ENCODE results near the gene PRKCZ. TPM values are rescaled to one million over a fixed set of nuclear protein-coding genes. Genes with fewer than 3 reads are reported as not detected.

Gene PRKCZ
- total and polyA plus RNA-seq, 9 of the 15 experiments (the other 6 are each of a cell fraction or from before 2014, with no cell fraction given) = 0.07 to 3.1 (median 1.3) TPM

GRCh38 chr1:2134266-2134620 is 84.0 kb downstream of the PRKCZ start (continued):
- TF ChIP-seq ELF4 (CRISPR knock-in tag; IDR thresholded peaks at IDR 0.05) (no peak), HDAC8 (tag; IDR thresholded peaks at IDR 0.05) (no peak), ZNF444 (CRISPR knock-in tag; IDR thresholded peaks at IDR 0.05) (no peak), ARID3A (IDR thresholded peaks at IDR 0.05; ENCODE audit: borderline replicate concordance, low read depth, low read length) (no peak), ZNF24 (IDR thresholded peaks at IDR 0.05) (no peak), NFE2 (IDR thresholded peaks at IDR 0.05; ENCODE audit: low read depth) (no peak), RBM14 (IDR thresholded peaks at IDR 0.05; ENCODE audit: borderline replicate concordance, insufficient read depth, low read depth, low read length) (no peak), ZNF766 (CRISPR knock-in tag; conservative IDR thresholded peaks at IDR 0.05) (no peak)

GRCh38 chr1:2134621-2135307 is 84.6 kb downstream of the PRKCZ start:
- in situ Hi-C loops (cut with MboI) = no loop called here
- WGBS (ENCODE audit: insufficient coverage, low coverage, missing lambda C conversion rate) = 35% methylated on average over 40 of the region's 40 CpGs
- FAIRE-seq = no peak
- TF ChIP-seq MTA1 (IDR thresholded peaks at IDR 0.05; ENCODE audit: borderline replicate concordance) (no peak), PCBP1 (IDR thresholded peaks at IDR 0.05; ENCODE audit: low read depth, low read length, poor library complexity, severe bottlenecking) (no peak), RHOXF2B (CRISPR knock-in tag; conservative IDR thresholded peaks at IDR 0.05) (no peak), BCL6 (CRISPR knock-in tag; IDR thresholded peaks at IDR 0.05) (no peak), AFF4 (CRISPR knock-in tag; IDR thresholded peaks at IDR 0.05) (no peak), HNRNPK (IDR thresholded peaks at IDR 0.05; ENCODE audit: low read depth, low read length, poor library complexity, severe bottlenecking) (no peak), HOMEZ (CRISPR knock-in tag; IDR thresholded peaks at IDR 0.05) (no peak)

More at GRCh38 chr1:2134621-2135307, 84.6 kb downstream of the PRKCZ start:
- no peak overlapping the region for H2AFZ ChIP-seq (ENCODE audit: low read depth, low read length)
- H3K4me1 ChIP-seq (replicated peaks in 1 of 2; ENCODE audit: control insufficient read depth in 2 of 2, insufficient read depth in 2 of 2, low read length in 2 of 2) = peaks cover 8 to 43% of the 10 kb centered on the region in 2 experiments
- H3K4me2 ChIP-seq (ENCODE audit: insufficient read depth, low read length) = no peak overlapping the region
- no peak for ATAC-seq
- H3K9me1 ChIP-seq (ENCODE audit: control insufficient read depth, insufficient read depth, low read length) = peaks cover 7% of the 10 kb centered on the region
- H3K9me3 ChIP-seq (replicated peaks; ENCODE audit: control insufficient read depth, insufficient read depth, low read depth, low read length) = no peaks in the 10 kb centered on the region
- CTCF ChIA-PET (ENCODE audit: low intra/inter-chr PET ratio) = no interaction called here
- H3K4me3 ChIP-seq = no peak overlapping the region
- 0 out of 2 replicates have a peak, but pooled peaks cover 12% of the 10 kb centered on the region for H4K20me1 ChIP-seq (replicated peaks; ENCODE audit: control insufficient read depth, insufficient read depth, low read length)
- H3K36me3 ChIP-seq (ENCODE audit: control insufficient read depth, insufficient read depth, low read length) = no peaks in the 10 kb centered on the region
- H3K27ac ChIP-seq (ENCODE audit: extremely low read depth, low read depth, low read length) = no peak overlapping the region
- H3K27me3 ChIP-seq (ENCODE audit: control insufficient read depth in 2 of 2, insufficient read depth in 2 of 2, low read length in 2 of 2) = peaks cover 45 to 71% of the 10 kb centered on the region in 2 experiments
- POLR2A ChIA-PET = no interaction called here
- BruUV-seq (replicated peaks) = no TSS peak
- H3K9ac ChIP-seq (ENCODE audit: insufficient read depth in 1 of 2, low read depth in 2 of 2, low read length in 2 of 2) = peak overlapping the region in 1 of 2 experiments; percentile 37; a peak in 1 of 4 replicates
- no peak for DNase-seq (ENCODE audit: extremely low read depth in 1 of 4, low spot score in 3 of 4)
- H3K79me2 ChIP-seq (ENCODE audit: control insufficient read depth, insufficient read depth, low read length) = no peaks in the 10 kb centered on the region
- intact Hi-C loops (cut with micrococcal nuclease) = no loop called here
